PC-9 (cell line): ENCODE measurements around the gene RASL10B. TPM values are rescaled to one million over a fixed set of nuclear protein-coding genes. Genes with fewer than 3 reads are reported as not detected.

Experiments
- BruUV-seq: library from RNA; stranded (reverse); fragments of 400-500 nt; replicated peaks from 2 replicates; lab custom pipeline; 2021; lab: Mats Ljungman, UMichigan
- CTCF ChIA-PET: fragments of 300-600 bp; sonication (Branson Sonifier 250); formaldehyde crosslinking; loops from one replicate; lab custom pipeline; 2022; ENCODE audit warnings: antibody characterized with exemption; lab: Charles Lee
- POLR2A ChIA-PET: fragments of 300-600 bp; sonication (Branson Sonifier 250); formaldehyde crosslinking; loops from one replicate; lab custom pipeline; 2022; ENCODE audit warnings: antibody characterized with exemption; ENCODE audit not compliant: unreplicated experiment; lab: Charles Lee
- DNase-seq, 2 experiments: peaks; one replicate each; pipeline versions ENCODE4 v3.0.0 to v3.0.0-alpha.2; 2015 to 2022; ENCODE audit warnings: mixed read lengths in 1 of 2
- H2AFZ ChIP-seq: fragments of 200-600 bp; sonication (generic); 2 replicates; pipeline ENCODE4 v1.8.1; 2017; ENCODE audit warnings: antibody characterized with exemption
- H3F3A ChIP-seq: fragments of 200-600 bp; sonication (generic); 2 replicates; pipeline ENCODE4 v1.8.1; 2017; ENCODE audit warnings: antibody characterized with exemption, mild to moderate bottlenecking, low read depth; ENCODE audit not compliant: insufficient read depth
- H3K27ac ChIP-seq: fragments of 200-600 bp; sonication (generic); 2 replicates; pipeline ENCODE4 v1.6.1; 2016; ENCODE audit warnings: mixed run types
- H3K27me3 ChIP-seq: fragments of 200-600 bp; sonication (generic); 2 replicates; pipeline ENCODE4 v1.6.1; 2016; ENCODE audit warnings: low read depth, mixed run types; ENCODE audit not compliant: insufficient read depth
- H3K36me3 ChIP-seq: fragments of 200-600 bp; sonication (generic); 2 replicates; pipeline ENCODE4 v1.6.1; 2016; ENCODE audit warnings: low read depth, mixed run types
- H3K4me1 ChIP-seq: fragments of 200-600 bp; sonication (generic); replicated peaks from 2 replicates; pipeline ENCODE4 v1.6.1; 2016; ENCODE audit warnings: mixed run types; ENCODE audit not compliant: insufficient read depth
- H3K4me2 ChIP-seq: fragments of 200-600 bp; sonication (generic); 2 replicates; pipeline ENCODE4 v1.6.1; 2017; ENCODE audit warnings: mixed run types
- H3K4me3 ChIP-seq: fragments of 200-600 bp; sonication (generic); 2 replicates; pipeline ENCODE4 v1.6.1; 2016; ENCODE audit warnings: mixed run types
- H3K79me2 ChIP-seq: fragments of 200-600 bp; sonication (generic); 2 replicates; pipeline ENCODE4 v1.6.1; 2017; ENCODE audit warnings: low read depth, mixed run types
- H3K9me2 ChIP-seq: fragments of 200-600 bp; sonication (generic); 2 replicates; pipeline ENCODE4 v1.8.1; 2017; ENCODE audit warnings: mild to moderate bottlenecking; ENCODE audit not compliant: insufficient read depth
- H3K9me3 ChIP-seq: fragments of 200-600 bp; sonication (generic); 2 replicates; pipeline ENCODE4 v1.8.1; 2016; ENCODE audit warnings: low read depth; ENCODE audit not compliant: insufficient read depth
- H4K20me1 ChIP-seq: fragments of 200-600 bp; sonication (generic); 2 replicates; pipeline ENCODE4 v1.8.1; 2017; ENCODE audit not compliant: insufficient read depth
- EZH2 ChIP-seq: fragments of 200-600 bp; sonication (generic); IDR thresholded peaks from 2 replicates; pipeline ENCODE4 v1.8.0; 2017; ENCODE audit warnings: antibody characterized with exemption, low read depth
- intact Hi-C: fragments of 100-400 bp; cut with micrococcal nuclease; formaldehyde crosslinking; loops from one replicate; pipeline ENCODE4 v1.10.0; 2022; ENCODE audit not compliant: unreplicated experiment
- total RNA-seq: library from RNA; stranded (reverse); gene quantifications from 2 replicates; pipeline ENCODE4 v1.2.3, GENCODE V29; 2021
- TF ChIP-seq, protein P1 (sequence below): fragments of 200-600 bp; sonication (generic); conservative IDR thresholded peaks from 2 replicates; pipeline ENCODE4 v1.6.1; 2017; ENCODE audit warnings: mixed run types, antibody characterized with exemption, mild to moderate bottlenecking, moderate library complexity

The RASL10B gene
- total RNA-seq, 1 experiment from 2014 or later = 0.11 TPM

DNA sequence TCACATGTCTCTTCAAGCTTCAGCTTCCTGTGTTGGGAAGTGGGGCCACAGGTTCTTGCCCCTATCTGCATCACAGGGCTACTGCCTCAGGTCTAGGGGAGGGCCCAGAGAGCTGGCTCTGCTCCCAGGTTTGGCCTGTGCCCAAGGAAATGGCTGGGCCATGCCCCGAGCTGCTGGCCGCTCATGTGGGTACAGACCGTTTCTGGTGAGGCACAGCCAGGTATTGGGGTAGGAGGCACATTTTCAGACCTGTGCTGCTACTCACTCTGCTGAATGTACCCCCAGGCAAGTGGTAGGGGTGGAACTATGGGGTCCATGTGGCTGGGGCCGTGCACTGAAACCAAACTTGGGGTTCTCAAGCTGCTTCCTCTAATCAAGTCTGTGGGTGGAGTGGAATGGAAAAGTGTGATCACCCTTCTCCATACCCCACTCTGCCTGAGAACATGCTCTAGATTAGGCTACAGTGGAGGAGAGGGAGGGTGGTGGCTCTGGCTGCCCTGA lies 17.0 kb downstream of the RASL10B start:
- Histone ChIP-seq H3K9me3 (no peaks in the 10 kb centered on the region), H3K27ac (no peak overlapping the region), H2AFZ (no peak overlapping the region), H3K4me2 (no peak overlapping the region), H3K79me2 (no peaks in the 10 kb centered on the region), H4K20me1 (no peaks in the 10 kb centered on the region), H3K36me3 (no peaks in the 10 kb centered on the region), H3F3A (no peaks in the 10 kb centered on the region), H3K9me2 (no peaks in the 10 kb centered on the region), H3K27me3 (peaks cover 36% of the 10 kb centered on the region), H3K4me3 (no peak overlapping the region), H3K4me1 (no peaks in the 10 kb centered on the region)
- intact Hi-C loops = loop anchor here (5.0 to 10.0 kb wide), 4 partner anchors 191 to 614 kb away; partner anchors contain the start of gene SLFN12L
- BruUV-seq = no TSS peak
- ChIA-PET CTCF (interaction anchor here (0.5 to 1.4 kb wide), 5 partner anchors 26 to 505 kb away, joined by 3 to 9 read pairs (median 4); no protein-coding TSS in a partner anchor), POLR2A (no interaction called here)
- TF ChIP-seq, protein P1, sequence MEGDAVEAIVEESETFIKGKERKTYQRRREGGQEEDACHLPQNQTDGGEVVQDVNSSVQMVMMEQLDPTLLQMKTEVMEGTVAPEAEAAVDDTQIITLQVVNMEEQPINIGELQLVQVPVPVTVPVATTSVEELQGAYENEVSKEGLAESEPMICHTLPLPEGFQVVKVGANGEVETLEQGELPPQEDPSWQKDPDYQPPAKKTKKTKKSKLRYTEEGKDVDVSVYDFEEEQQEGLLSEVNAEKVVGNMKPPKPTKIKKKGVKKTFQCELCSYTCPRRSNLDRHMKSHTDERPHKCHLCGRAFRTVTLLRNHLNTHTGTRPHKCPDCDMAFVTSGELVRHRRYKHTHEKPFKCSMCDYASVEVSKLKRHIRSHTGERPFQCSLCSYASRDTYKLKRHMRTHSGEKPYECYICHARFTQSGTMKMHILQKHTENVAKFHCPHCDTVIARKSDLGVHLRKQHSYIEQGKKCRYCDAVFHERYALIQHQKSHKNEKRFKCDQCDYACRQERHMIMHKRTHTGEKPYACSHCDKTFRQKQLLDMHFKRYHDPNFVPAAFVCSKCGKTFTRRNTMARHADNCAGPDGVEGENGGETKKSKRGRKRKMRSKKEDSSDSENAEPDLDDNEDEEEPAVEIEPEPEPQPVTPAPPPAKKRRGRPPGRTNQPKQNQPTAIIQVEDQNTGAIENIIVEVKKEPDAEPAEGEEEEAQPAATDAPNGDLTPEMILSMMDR = no peak
- TF ChIP-seq EZH2 = no peak
- peak in 1 of 2 experiments; percentile 53 for DNase-seq

- DNase-seq = no peak
- ChIA-PET CTCF (no interaction called here), POLR2A (no interaction called here)
- Histone ChIP-seq H2AFZ (no peak overlapping the region), H3K27me3 (peaks cover 30% of the 10 kb centered on the region), H3K4me2 (no peak overlapping the region), H3K4me1 (no peaks in the 10 kb centered on the region), H4K20me1 (no peaks in the 10 kb centered on the region), H3K9me2 (no peaks in the 10 kb centered on the region), H3K27ac (no peak overlapping the region), H3F3A (no peaks in the 10 kb centered on the region), H3K79me2 (no peaks in the 10 kb centered on the region), H3K36me3 (no peaks in the 10 kb centered on the region), H3K9me3 (no peaks in the 10 kb centered on the region), H3K4me3 (no peak overlapping the region)
- intact Hi-C loops = loop anchor here (5.0 to 10.0 kb wide), 4 partner anchors 192 to 614 kb away; partner anchors contain the start of gene SLFN12L
- TF ChIP-seq, protein P1 = no peak
- no peak for TF ChIP-seq EZH2
- BruUV-seq = no TSS peak
Measured at GRCh38 chr17:35748979-35749378, 17.5 kb downstream of the RASL10B start.

GRCh38 chr17:35749560-35750412 lies 18.3 kb downstream of the RASL10B start:
- no peaks in the 10 kb centered on the region for H3F3A ChIP-seq
- no peaks in the 10 kb centered on the region for H3K36me3 ChIP-seq
- TF ChIP-seq, protein P1 = no peak
- TF ChIP-seq EZH2 = no peak
- H2AFZ ChIP-seq = no peak overlapping the region
- no peak overlapping the region for H3K4me3 ChIP-seq
- H3K9me3 ChIP-seq = no peaks in the 10 kb centered on the region
- H3K27me3 ChIP-seq = peaks cover 22% of the 10 kb centered on the region
- DNase-seq = no peak
- H3K4me1 ChIP-seq = no peaks in the 10 kb centered on the region
- no peaks in the 10 kb centered on the region for H4K20me1 ChIP-seq
- no TSS peak for BruUV-seq
- intact Hi-C loops = loop anchor here (5.0 to 10.0 kb wide), 4 partner anchors 192 to 615 kb away; partner anchors contain the start of gene SLFN12L
- POLR2A ChIA-PET = interaction anchor here (0.5 kb wide), 1 partner anchor 91 kb away, joined by 10 read pairs; no protein-coding TSS in a partner anchor
- no peak overlapping the region for H3K4me2 ChIP-seq
- CTCF ChIA-PET = no interaction called here
- H3K9me2 ChIP-seq = no peaks in the 10 kb centered on the region
- no peaks in the 10 kb centered on the region for H3K79me2 ChIP-seq
- H3K27ac ChIP-seq = no peak overlapping the region
